ENCODE results near the gene DCTN4. TPM values are rescaled to one million over a fixed set of nuclear protein-coding genes. Genes with fewer than 3 reads are reported as not detected.

Gene DCTN4
- total and polyA plus RNA-seq, 9 of the 15 experiments (the other 6 are each of a cell fraction or from before 2014, with no cell fraction given): 20.4 to 64.9 (median 49.9) TPM

DNA sequence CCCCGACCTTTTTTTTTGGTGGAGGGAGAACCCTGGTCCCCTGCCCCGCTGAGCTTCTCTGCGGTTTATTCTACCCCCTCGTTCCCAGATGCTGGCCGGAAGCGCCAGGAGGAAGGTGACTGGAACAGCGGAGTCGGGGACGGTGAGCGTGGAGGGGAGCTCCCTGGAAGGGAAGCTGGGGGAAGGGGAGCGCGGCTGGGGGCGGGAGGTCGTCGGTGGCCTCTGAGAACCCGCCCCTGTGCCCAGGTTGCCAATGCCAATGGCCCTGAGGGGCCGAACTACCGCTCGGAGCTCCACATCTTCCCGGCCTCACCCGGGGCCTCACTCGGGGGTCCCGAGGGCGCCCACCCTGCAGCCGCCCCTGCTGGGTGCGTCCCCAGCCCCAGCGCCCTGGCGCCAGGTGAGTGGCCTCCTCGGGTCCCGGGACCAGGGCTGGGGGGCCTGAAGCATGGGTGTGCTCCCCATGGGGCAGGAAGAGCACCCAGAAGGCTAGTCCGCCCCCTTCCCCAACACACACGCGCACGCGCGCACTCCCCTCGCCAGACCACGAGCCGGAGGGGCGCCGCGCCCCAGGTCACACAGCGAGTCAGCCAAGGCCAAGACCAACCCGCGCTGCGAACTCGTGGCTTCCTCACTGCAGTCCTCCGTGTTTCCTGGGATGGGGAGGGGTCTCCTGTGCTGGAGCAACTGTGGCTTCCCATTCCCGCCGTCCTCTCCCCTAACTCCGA is 87.1 kb downstream of the DCTN4 start:
- in situ Hi-C loops (cut with MboI): no loop called here
- Histone ChIP-seq H3K9ac (ENCODE audit: insufficient read depth in 1 of 2, low read depth in 2 of 2, low read length in 2 of 2) (peak overlapping the region in 1 of 2 experiments; percentile 48; a peak in 1 of 4 replicates), H3K36me3 (ENCODE audit: control insufficient read depth, insufficient read depth, low read length) (no peaks in the 10 kb centered on the region), H3K9me3 (replicated peaks; ENCODE audit: control insufficient read depth, insufficient read depth, low read depth, low read length) (no peaks in the 10 kb centered on the region), H4K20me1 (replicated peaks; ENCODE audit: control insufficient read depth, insufficient read depth, low read length) (no peaks in the 10 kb centered on the region), H3K27ac (ENCODE audit: extremely low read depth, low read depth, low read length) (no peak overlapping the region), H3K79me2 (ENCODE audit: control insufficient read depth, insufficient read depth, low read length) (no peaks in the 10 kb centered on the region), H3K27me3 (ENCODE audit: control insufficient read depth in 2 of 2, insufficient read depth in 2 of 2, low read length in 2 of 2) (peaks cover 29 to 30% of the 10 kb centered on the region in 2 experiments), H3K9me1 (ENCODE audit: control insufficient read depth, insufficient read depth, low read length) (no peaks in the 10 kb centered on the region), H2AFZ (ENCODE audit: low read depth, low read length) (no peak overlapping the region), H3K4me3 (no peak overlapping the region), H3K4me2 (ENCODE audit: insufficient read depth, low read length) (no peak overlapping the region), H3K4me1 (replicated peaks in 1 of 2; ENCODE audit: control insufficient read depth in 2 of 2, insufficient read depth in 2 of 2, low read length in 2 of 2) (peaks cover 0 to 13% of the 10 kb centered on the region in 2 experiments; a peak in 2 of 5 replicates)
- ATAC-seq (no peak; the same call in 2 of the 3 replicates), FAIRE-seq (no peak), DNase-seq (ENCODE audit: extremely low read depth in 1 of 4, low spot score in 3 of 4) (peak in 1 of 4 experiments; percentile 5)
- no TSS peak for BruUV-seq (replicated peaks)
- intact Hi-C loops (cut with micrococcal nuclease): no loop called here
- ChIA-PET POLR2A (interaction anchor here (0.6 to 0.7 kb wide), 2 partner anchors 20 to 55 kb away, joined by 3 read pairs; no protein-coding TSS in a partner anchor), CTCF (ENCODE audit: low intra/inter-chr PET ratio) (no interaction called here)
- WGBS (ENCODE audit: insufficient coverage, low coverage, missing lambda C conversion rate): 26% methylated on average over 25 of the region's 51 CpGs
- no peak for TF ChIP-seq HNRNPK (IDR thresholded peaks at IDR 0.05; ENCODE audit: low read depth, low read length, poor library complexity, severe bottlenecking)
- no peak for TF ChIP-seq RBM17 (IDR thresholded peaks at IDR 0.05; ENCODE audit: borderline replicate concordance, low read depth, low read length)
- no peak for TF ChIP-seq MGA (IDR thresholded peaks at IDR 0.05)
- TF ChIP-seq MCM2 (IDR thresholded peaks at IDR 0.05; ENCODE audit: low read depth): no peak
- TF ChIP-seq PCBP2 (IDR thresholded peaks at IDR 0.05; ENCODE audit: low read depth, low read length, poor library complexity, severe bottlenecking): no peak
- TF ChIP-seq E2F3 (CRISPR knock-in tag; IDR thresholded peaks at IDR 0.05): no peak
- no peak for TF ChIP-seq KHSRP (IDR thresholded peaks at IDR 0.05)
- no peak for TF ChIP-seq ZNF644 (tag; IDR thresholded peaks at IDR 0.05; ENCODE audit: low read depth)
- TF ChIP-seq ARNT (IDR thresholded peaks at IDR 0.05): no peak
- TF ChIP-seq ZNF232 (CRISPR knock-in tag; IDR thresholded peaks at IDR 0.05): no peak
